Sigmoid colon (tissue), 7 donors: ENCODE measurements around the gene WDSUB1. TPM values are rescaled to one million over a fixed set of nuclear protein-coding genes. Genes with fewer than 3 reads are reported as not detected.

Experiments used
- DNase-seq: peaks from one replicate; pipeline ENCODE4 v3.0.0-alpha.2; 2019
- H3K27ac ChIP-seq, 4 donors: fragments of 200-600 bp; sonication (generic); one replicate each; pipeline ENCODE4 v1.5.1; 2016 to 2019; ENCODE audit warnings: mild to moderate bottlenecking in 1 of 4
- H3K27me3 ChIP-seq, 3 donors: fragments of 200-600 bp; sonication (generic); one replicate each; pipeline ENCODE4 v1.5.1; 2019; ENCODE audit warnings: mild to moderate bottlenecking in 1 of 3
- H3K36me3 ChIP-seq, 4 donors: fragments of 200-600 bp; sonication (generic); one replicate each; pipeline ENCODE4 v1.5.1; 2016 to 2019
- H3K4me1 ChIP-seq, 4 donors: fragments of 200-600 bp; sonication (generic); one replicate each; pipeline ENCODE4 v1.5.1; 2017 to 2019
- H3K4me3 ChIP-seq, 4 donors: fragments of 200-600 bp; sonication (generic); one replicate each; pipeline ENCODE4 v1.5.1; 2017 to 2019; ENCODE audit warnings: mild to moderate bottlenecking in 2 of 4, moderate library complexity in 1 of 4
- H3K9me3 ChIP-seq, 4 donors: fragments of 200-600 bp in 3 of 4; sonication (generic) in 3 of 4; one replicate each; pipeline versions ENCODE4 v1.5.1 to v1.6.1; 2013 to 2019
- EP300 ChIP-seq, 4 donors: sonication (generic); formaldehyde crosslinking; IDR thresholded peaks; one replicate each; pipeline ENCODE4 v1.6.1; 2017; ENCODE audit warnings: antibody characterized with exemption in 4 of 4
- POLR2A ChIP-seq, 2 donors: fragments of 450-650 bp; IDR thresholded peaks; one replicate each; pipeline ENCODE4 v1.6.1; 2016; ENCODE audit warnings: antibody characterized with exemption in 2 of 2, mild to moderate bottlenecking in 2 of 2, moderate library complexity in 2 of 2
- POLR2AphosphoS5 ChIP-seq, 4 donors: sonication (generic); formaldehyde crosslinking; IDR thresholded peaks; one replicate each; pipeline ENCODE4 v1.6.1; 2017; ENCODE audit warnings: antibody characterized with exemption in 4 of 4
- WGBS, 2 donors: extraction: QIAGEN DNeasy Blood & Tissue Kit; methylation state at CpG; one replicate each; pipeline ENCODE4 v1.1.7; 2013; 5-methylcytosine and 5-hydroxymethylcytosine counted together
- intact Hi-C: fragments of 100-400 bp; cut with DNase I; formaldehyde crosslinking; loops from one replicate; pipeline ENCODE4 v1.15.1; 2023
- polyA plus RNA-seq, 3 donors: library from polyadenylated mRNA; stranded (reverse); fragments of 200-250 nt; gene quantifications; one replicate each; pipeline ENCODE4 v1.2.3, GENCODE V29; 2013
- total RNA-seq, 4 donors: library from RNA; depleted of rRNA; stranded (reverse); fragments of >200 nt; gene quantifications; one replicate each; pipeline ENCODE4 v1.1.0, GENCODE V29; 2016
- TF ChIP-seq, protein P1 (sequence below), 4 experiments: fragments of 450-650 bp in 3 of 4; fragments of 200-600 bp in 1 of 4; IDR thresholded peaks; one replicate each; pipeline ENCODE4 v1.5.1; 2016 to 2019; ENCODE audit warnings: antibody characterized with exemption in 4 of 4, mild to moderate bottlenecking in 3 of 4, moderate library complexity in 2 of 4
- donor health status: healthy with polysubstance abuse.
- donor health status: Bipolar disorder and iron deficiency.
- donor health status: healthy.

WDSUB1 gene
- total and polyA plus RNA-seq, 7 donors, result 5.6 to 23.0 (median 8.9) TPM

DNA sequence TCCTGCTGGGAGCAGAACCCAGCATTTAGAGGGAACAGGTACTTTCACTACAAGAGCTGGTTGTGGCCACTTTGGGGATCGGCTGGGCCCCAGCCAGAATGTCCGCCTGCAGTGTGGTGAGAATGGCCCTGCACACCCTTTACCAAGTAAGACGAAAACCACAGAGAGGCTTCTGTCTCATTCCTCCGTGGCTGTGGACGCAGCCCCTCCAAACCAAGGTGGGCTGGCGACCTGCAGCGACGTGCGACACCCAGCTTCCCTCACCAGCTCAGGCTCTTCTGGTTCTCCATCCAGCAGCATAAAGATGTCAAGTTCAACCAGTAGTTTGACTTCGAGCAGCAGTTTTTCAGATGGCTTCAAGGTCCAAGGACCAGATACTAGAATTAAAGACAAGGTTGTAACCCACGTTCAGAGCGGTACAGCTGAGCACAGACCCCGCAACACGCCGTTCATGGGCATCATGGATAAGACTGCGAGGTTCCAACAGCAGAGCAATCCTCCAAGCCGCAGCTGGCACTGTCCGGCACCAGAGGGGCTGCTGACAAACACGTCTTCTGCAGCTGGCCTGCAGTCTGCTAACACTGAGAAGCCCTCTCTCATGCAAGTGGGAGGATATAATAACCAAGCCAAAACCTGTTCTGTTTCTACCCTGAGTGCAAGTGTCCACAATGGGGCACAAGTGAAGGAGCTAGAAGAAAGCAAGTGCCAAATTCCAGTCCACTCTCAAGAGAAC is 56.2 kb downstream of the WDSUB1 start:
- no peak for DNase-seq
- Histone ChIP-seq H3K4me3 (no peak overlapping the region), H3K9me3 (no peaks in the 10 kb centered on the region), H3K4me1 (peaks cover 0 to 13% (median 10%) of the 10 kb centered on the region in 4 donors), H3K27me3 (no peaks in the 10 kb centered on the region), H3K36me3 (peaks cover 12 to 65% (median 32%) of the 10 kb centered on the region in 4 donors), H3K27ac (no peak overlapping the region)
- intact Hi-C loops, result no loop called here
- TF ChIP-seq POLR2A (IDR thresholded peaks at IDR 0.05) (no peak), EP300 (IDR thresholded peaks at IDR 0.05) (no peak), POLR2AphosphoS5 (IDR thresholded peaks at IDR 0.05) (no peak)
- TF ChIP-seq, protein P1, sequence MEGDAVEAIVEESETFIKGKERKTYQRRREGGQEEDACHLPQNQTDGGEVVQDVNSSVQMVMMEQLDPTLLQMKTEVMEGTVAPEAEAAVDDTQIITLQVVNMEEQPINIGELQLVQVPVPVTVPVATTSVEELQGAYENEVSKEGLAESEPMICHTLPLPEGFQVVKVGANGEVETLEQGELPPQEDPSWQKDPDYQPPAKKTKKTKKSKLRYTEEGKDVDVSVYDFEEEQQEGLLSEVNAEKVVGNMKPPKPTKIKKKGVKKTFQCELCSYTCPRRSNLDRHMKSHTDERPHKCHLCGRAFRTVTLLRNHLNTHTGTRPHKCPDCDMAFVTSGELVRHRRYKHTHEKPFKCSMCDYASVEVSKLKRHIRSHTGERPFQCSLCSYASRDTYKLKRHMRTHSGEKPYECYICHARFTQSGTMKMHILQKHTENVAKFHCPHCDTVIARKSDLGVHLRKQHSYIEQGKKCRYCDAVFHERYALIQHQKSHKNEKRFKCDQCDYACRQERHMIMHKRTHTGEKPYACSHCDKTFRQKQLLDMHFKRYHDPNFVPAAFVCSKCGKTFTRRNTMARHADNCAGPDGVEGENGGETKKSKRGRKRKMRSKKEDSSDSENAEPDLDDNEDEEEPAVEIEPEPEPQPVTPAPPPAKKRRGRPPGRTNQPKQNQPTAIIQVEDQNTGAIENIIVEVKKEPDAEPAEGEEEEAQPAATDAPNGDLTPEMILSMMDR (IDR thresholded peaks at IDR 0.05), result no peak
- WGBS, 2 donors, result 96% methylated on average over 19 of the region's 19 CpGs

- Histone ChIP-seq H3K4me1 (peaks cover 0 to 13% (median 10%) of the 10 kb centered on the region in 4 donors), H3K4me3 (no peak overlapping the region), H3K9me3 (no peaks in the 10 kb centered on the region), H3K27ac (no peak overlapping the region), H3K36me3 (peaks cover 7 to 65% (median 36%) of the 10 kb centered on the region in 4 donors), H3K27me3 (no peaks in the 10 kb centered on the region)
- intact Hi-C loops, result no loop called here
- 92 to 93% methylated on average over 15 of the region's 15 CpGs for WGBS, 2 donors
- DNase-seq, result no peak
- TF ChIP-seq, protein P1 (IDR thresholded peaks at IDR 0.05), result no peak
- TF ChIP-seq EP300 (IDR thresholded peaks at IDR 0.05) (no peak), POLR2A (IDR thresholded peaks at IDR 0.05) (no peak), POLR2AphosphoS5 (IDR thresholded peaks at IDR 0.05) (no peak)
These were observed 56.9 kb downstream of the WDSUB1 start for GRCh38 chr2:159229476-159230144.

GRCh38 chr2:159228081-159228581 is 58.4 kb downstream of the WDSUB1 start:
- H3K27ac ChIP-seq, result no peak overlapping the region
- WGBS, 2 donors, result 93 to 95% methylated on average over 14 of the region's 14 CpGs
- no peak for DNase-seq
- no peaks in the 10 kb centered on the region for H3K27me3 ChIP-seq
- H3K9me3 ChIP-seq, result no peaks in the 10 kb centered on the region
- TF ChIP-seq POLR2A (IDR thresholded peaks at IDR 0.05), result no peak
- TF ChIP-seq, protein P1 (IDR thresholded peaks at IDR 0.05), result no peak
- TF ChIP-seq EP300 (IDR thresholded peaks at IDR 0.05), result no peak
- TF ChIP-seq POLR2AphosphoS5 (IDR thresholded peaks at IDR 0.05), result no peak
- peaks cover 7 to 74% (median 43%) of the 10 kb centered on the region in 4 donors for H3K36me3 ChIP-seq
- intact Hi-C loops, result no loop called here
- H3K4me3 ChIP-seq, result no peak overlapping the region
- peaks cover 0 to 10% (median 9%) of the 10 kb centered on the region in 4 donors for H3K4me1 ChIP-seq

DNA sequence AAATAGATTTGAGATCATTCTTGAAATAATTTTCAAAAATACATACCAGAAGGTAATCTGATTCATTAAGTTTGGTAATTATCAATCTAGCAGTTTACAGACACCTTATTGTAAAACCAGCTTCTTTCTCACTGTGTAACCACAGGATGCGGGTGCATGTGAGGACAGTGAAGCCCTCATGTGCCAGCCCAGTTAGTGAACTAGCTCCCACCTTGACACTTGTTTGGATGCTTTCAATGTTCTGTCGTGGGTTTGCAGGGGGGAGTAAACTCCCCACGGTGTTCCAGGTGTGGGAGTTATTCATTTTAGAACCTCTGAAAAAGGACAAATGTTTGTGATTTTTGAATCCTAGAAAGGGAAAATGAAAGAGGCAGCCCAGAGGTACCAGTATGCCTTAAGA is 59.0 kb downstream of the WDSUB1 start:
- no peak overlapping the region for H3K27ac ChIP-seq
- peaks cover 0 to 5% (median 4%) of the 10 kb centered on the region in 4 donors for H3K4me1 ChIP-seq
- H3K4me3 ChIP-seq, result no peak overlapping the region
- H3K27me3 ChIP-seq, result no peaks in the 10 kb centered on the region
- intact Hi-C loops, result no loop called here
- H3K36me3 ChIP-seq, result peaks cover 7 to 75% (median 43%) of the 10 kb centered on the region in 4 donors
- H3K9me3 ChIP-seq, result no peaks in the 10 kb centered on the region
- TF ChIP-seq EP300 (IDR thresholded peaks at IDR 0.05) (no peak), POLR2A (IDR thresholded peaks at IDR 0.05) (no peak), POLR2AphosphoS5 (IDR thresholded peaks at IDR 0.05) (no peak)
- TF ChIP-seq, protein P1 (IDR thresholded peaks at IDR 0.05), result no peak
- no peak for DNase-seq
- 58 to 62% methylated on average over 3 of the region's 3 CpGs for whole genome bisulfite sequencing, 2 donors
